Stimulated activated CD4-positive, alpha-beta T cell treated with anti-CD3 and anti-CD28 coated beads, TNF-alpha, amount 100 ng/mL, for 4 hours (primary cell): Measurements from ENCODE around the gene KRTAP13-2.

Experiments used
- DNase-seq, 3 experiments: peaks; one replicate each; pipeline ENCODE4 v3.0.0-alpha.2; 2020; ENCODE audit warnings: low read depth in 3 of 3

Gene KRTAP13-2

DNA sequence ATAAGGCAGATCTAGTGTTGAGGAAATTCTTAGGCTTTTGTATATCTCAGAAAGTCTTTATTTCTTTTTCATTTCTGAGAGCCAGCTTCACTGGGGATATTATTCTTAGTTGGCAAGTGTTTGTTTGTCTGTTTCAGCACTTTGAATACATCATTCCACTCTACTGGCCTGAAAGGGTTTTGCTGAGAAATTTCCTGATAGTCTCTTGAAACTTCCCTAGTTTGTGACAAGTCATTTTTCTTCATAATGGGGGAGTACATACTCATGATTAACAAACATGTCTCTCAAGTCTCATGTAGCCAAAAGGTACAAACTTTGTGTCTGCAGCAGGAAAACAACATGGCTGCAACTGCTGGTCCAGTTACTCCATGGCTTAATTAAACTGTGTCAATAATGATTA is 45.7 kb downstream of the KRTAP13-2 start:
- DNase-seq: no peak
